Breast epithelium (tissue), 4 donors: Measurements from ENCODE around the gene SERPINA5. TPM values are rescaled to one million over a fixed set of nuclear protein-coding genes. Genes with fewer than 3 reads are reported as not detected.

Experiments
- DNase-seq, 2 donors: peaks; one replicate each; pipeline ENCODE4 v3.0.0-alpha.2; 2019; ENCODE audit warnings: low spot score in 2 of 2
- H3K27ac ChIP-seq, 2 donors: fragments of 200-600 bp; sonication (generic) in 1 of 2; one replicate each; pipeline ENCODE4 v1.5.1; 2016 to 2019; ENCODE audit warnings: mild to moderate bottlenecking in 1 of 2
- H3K27me3 ChIP-seq, 2 donors: fragments of 200-600 bp; sonication (generic) in 1 of 2; one replicate each; pipeline versions ENCODE4 v1.5.1 to v1.6.0; 2017 to 2019; ENCODE audit warnings: control low read depth in 1 of 2, mild to moderate bottlenecking in 1 of 2
- H3K36me3 ChIP-seq: fragments of 200-600 bp; one replicate; pipeline ENCODE4 v1.5.1; 2019
- H3K4me1 ChIP-seq, 2 donors: fragments of 200-600 bp; sonication (generic); one replicate each; pipeline ENCODE4 v1.5.1; 2016 to 2019; ENCODE audit warnings: control low read depth in 1 of 2
- H3K4me3 ChIP-seq, 3 donors: fragments of 200-600 bp; sonication (generic); 1 replicate in 2 of 3; 2 replicates in 1 of 3; pipeline ENCODE4 v1.5.1; 2016 to 2019; ENCODE audit warnings: mild to moderate bottlenecking in 3 of 3, moderate library complexity in 2 of 3
- H3K9me3 ChIP-seq, 2 donors: fragments of 200-600 bp; sonication (generic) in 1 of 2; one replicate each; pipeline ENCODE4 v1.5.1; 2016 to 2019; ENCODE audit warnings: control low read depth in 1 of 2
- POLR2A ChIP-seq: fragments of 450-650 bp; IDR thresholded peaks from one replicate; pipeline ENCODE4 v1.6.1; 2016; ENCODE audit warnings: antibody characterized with exemption, mild to moderate bottlenecking, moderate library complexity
- POLR2AphosphoS5 ChIP-seq, 3 donors: sonication (generic); formaldehyde crosslinking; IDR thresholded peaks; one replicate each; pipeline ENCODE4 v1.6.1; 2017; ENCODE audit warnings: antibody characterized with exemption in 3 of 3
- intact Hi-C: fragments of 100-400 bp; cut with DNase I; formaldehyde crosslinking; loops from one replicate; pipeline ENCODE4 v1.15.1; 2023; ENCODE audit warnings: low total_unique reads
- total RNA-seq, 3 donors: library from RNA; depleted of rRNA; stranded (reverse); fragments of >200 nt; gene quantifications; one replicate each; pipeline ENCODE4 v1.1.0, GENCODE V29; 2016
- TF ChIP-seq, protein P1 (sequence below), 3 donors: fragments of 450-650 bp; IDR thresholded peaks; one replicate each; pipeline ENCODE4 v1.5.1; 2016 to 2017; ENCODE audit warnings: antibody characterized with exemption in 3 of 3, mild to moderate bottlenecking in 3 of 3, moderate library complexity in 3 of 3

The SERPINA5 gene
- total RNA-seq, 3 donors from 2014 or later = 4.3 to 32.9 (median 20.6) TPM

GRCh38 chr14:94539181-94539580 lies 42.0 kb upstream of the SERPINA5 start:
- no peak overlapping the region for H3K4me3 ChIP-seq
- H3K9me3 ChIP-seq = no peaks in the 10 kb centered on the region
- H3K36me3 ChIP-seq = no peaks in the 10 kb centered on the region
- H3K27me3 ChIP-seq = no peaks in the 10 kb centered on the region
- no peak for DNase-seq
- H3K27ac ChIP-seq = no peak overlapping the region
- intact Hi-C loops = no loop called here
- no peak for TF ChIP-seq POLR2A
- TF ChIP-seq POLR2AphosphoS5 (IDR thresholded peaks at IDR 0.05) = no peak
- TF ChIP-seq, protein P1, sequence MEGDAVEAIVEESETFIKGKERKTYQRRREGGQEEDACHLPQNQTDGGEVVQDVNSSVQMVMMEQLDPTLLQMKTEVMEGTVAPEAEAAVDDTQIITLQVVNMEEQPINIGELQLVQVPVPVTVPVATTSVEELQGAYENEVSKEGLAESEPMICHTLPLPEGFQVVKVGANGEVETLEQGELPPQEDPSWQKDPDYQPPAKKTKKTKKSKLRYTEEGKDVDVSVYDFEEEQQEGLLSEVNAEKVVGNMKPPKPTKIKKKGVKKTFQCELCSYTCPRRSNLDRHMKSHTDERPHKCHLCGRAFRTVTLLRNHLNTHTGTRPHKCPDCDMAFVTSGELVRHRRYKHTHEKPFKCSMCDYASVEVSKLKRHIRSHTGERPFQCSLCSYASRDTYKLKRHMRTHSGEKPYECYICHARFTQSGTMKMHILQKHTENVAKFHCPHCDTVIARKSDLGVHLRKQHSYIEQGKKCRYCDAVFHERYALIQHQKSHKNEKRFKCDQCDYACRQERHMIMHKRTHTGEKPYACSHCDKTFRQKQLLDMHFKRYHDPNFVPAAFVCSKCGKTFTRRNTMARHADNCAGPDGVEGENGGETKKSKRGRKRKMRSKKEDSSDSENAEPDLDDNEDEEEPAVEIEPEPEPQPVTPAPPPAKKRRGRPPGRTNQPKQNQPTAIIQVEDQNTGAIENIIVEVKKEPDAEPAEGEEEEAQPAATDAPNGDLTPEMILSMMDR (IDR thresholded peaks at IDR 0.05) = no peak
- H3K4me1 ChIP-seq = no peaks in the 10 kb centered on the region

DNA sequence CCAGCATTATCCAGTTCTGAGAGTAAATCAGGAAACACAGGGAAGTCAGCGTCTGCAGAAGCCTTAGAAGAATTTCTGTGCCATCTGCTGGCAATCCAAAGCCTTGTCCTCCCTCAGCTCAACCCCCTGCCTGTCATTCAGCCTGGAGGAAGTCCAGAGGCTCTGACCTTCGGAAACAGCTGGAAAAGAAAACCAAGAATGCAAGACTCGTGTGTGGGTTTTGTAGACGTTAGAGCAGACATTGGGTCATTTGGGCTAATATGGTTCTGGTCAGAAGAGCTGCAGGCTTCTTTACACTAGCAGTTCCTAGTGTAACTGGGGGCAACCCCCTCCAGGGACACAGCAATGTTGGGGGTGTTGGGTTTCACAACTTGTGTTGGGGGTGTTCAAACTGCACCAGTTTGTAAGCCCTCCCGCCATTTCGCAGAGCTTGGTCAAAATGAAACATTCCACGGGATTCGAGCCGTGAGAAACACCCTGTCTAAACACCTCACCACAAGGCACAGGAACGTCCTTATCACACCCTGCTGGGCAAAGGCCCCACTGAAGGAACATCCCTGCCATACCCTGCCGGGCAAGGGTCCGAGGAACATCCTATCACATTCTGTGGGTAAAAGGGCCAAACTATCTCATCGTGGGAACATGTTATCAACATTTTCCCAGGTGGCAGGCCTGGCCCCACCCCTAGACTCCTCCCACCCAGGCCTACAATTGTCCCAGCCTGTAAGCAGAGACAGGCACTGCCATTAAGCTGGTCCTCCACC lies 41.0 kb upstream of the SERPINA5 start:
- intact Hi-C loops = no loop called here
- Histone ChIP-seq H3K9me3 (no peaks in the 10 kb centered on the region), H3K27ac (no peak overlapping the region), H3K36me3 (no peaks in the 10 kb centered on the region), H3K4me3 (no peak overlapping the region), H3K4me1 (no peaks in the 10 kb centered on the region), H3K27me3 (no peaks in the 10 kb centered on the region)
- DNase-seq = no peak
- TF ChIP-seq POLR2AphosphoS5 (IDR thresholded peaks at IDR 0.05) = no peak
- TF ChIP-seq POLR2A = no peak

DNA sequence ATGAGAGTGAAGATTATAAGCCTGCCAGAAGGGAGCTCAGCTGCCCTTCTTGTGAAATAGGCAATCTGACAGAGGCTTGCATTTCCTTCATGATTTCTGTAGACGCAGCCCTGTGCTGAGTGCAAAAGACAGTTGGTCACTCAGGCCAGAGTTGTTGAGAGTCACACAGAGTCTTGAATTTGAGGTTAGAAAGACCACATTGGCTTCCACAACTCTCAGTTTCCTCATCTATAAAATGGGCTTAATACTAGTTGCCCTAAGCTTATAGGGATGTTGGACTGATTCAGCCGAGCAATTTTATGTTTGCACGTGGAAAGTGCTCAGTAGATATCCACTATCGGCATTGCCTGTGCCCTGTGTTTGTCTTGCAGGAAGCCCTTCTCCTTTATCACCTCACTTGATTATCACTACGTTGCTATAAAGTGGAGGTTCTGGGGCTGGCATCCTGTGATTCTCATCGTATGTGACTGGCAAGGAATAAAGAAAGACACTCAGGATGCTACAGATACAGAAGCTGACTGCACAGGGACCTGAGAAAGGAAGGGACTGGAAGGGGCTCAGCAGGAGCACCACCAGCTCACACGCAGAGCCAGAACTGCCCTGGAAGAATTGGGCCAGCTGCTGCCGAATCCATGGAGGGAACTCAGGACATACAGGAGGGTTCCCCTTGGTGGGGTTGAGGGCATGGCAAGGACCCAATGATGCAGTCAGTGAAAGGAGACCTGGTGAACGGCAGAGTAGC lies 39.8 kb upstream of the SERPINA5 start:
- no peak for DNase-seq
- TF ChIP-seq, protein P1 (IDR thresholded peaks at IDR 0.05) = no peak
- TF ChIP-seq POLR2AphosphoS5 (IDR thresholded peaks at IDR 0.05) = no peak
- no peak for TF ChIP-seq POLR2A
- Histone ChIP-seq H3K4me3 (no peak overlapping the region), H3K27me3 (no peaks in the 10 kb centered on the region), H3K27ac (no peak overlapping the region), H3K9me3 (peaks cover 0 to 2% of the 10 kb centered on the region in 2 donors), H3K4me1 (no peaks in the 10 kb centered on the region), H3K36me3 (no peaks in the 10 kb centered on the region)
- intact Hi-C loops = no loop called here

GRCh38 chr14:94542111-94542810 lies 39.0 kb upstream of the SERPINA5 start:
- Histone ChIP-seq H3K4me1 (no peaks in the 10 kb centered on the region), H3K36me3 (no peaks in the 10 kb centered on the region), H3K27me3 (no peaks in the 10 kb centered on the region), H3K27ac (no peak overlapping the region), H3K4me3 (no peak overlapping the region), H3K9me3 (peaks cover 0 to 4% of the 10 kb centered on the region in 2 donors)
- DNase-seq = no peak
- intact Hi-C loops = no loop called here
- TF ChIP-seq, protein P1 (IDR thresholded peaks at IDR 0.05) = no peak
- no peak for TF ChIP-seq POLR2AphosphoS5 (IDR thresholded peaks at IDR 0.05)
- TF ChIP-seq POLR2A = no peak

GRCh38 chr14:94542811-94543440 lies 38.3 kb upstream of the SERPINA5 start:
- Histone ChIP-seq H3K27me3 (no peaks in the 10 kb centered on the region), H3K9me3 (peaks cover 0 to 4% of the 10 kb centered on the region in 2 donors), H3K4me3 (no peak overlapping the region), H3K4me1 (no peaks in the 10 kb centered on the region), H3K36me3 (no peaks in the 10 kb centered on the region), H3K27ac (no peak overlapping the region)
- intact Hi-C loops = no loop called here
- TF ChIP-seq POLR2AphosphoS5 (IDR thresholded peaks at IDR 0.05) = no peak
- TF ChIP-seq POLR2A = no peak
- TF ChIP-seq, protein P1 (IDR thresholded peaks at IDR 0.05) = no peak
- no peak for DNase-seq
